Loucy (cell line): Measurements from ENCODE around the gene SDR39U1.
"Not testable (repeated sequence)": the region's sequence is repeated elsewhere in the genome, so short reads cannot be mapped to it uniquely, and the experiment has no call there.

Experiments
- CTCF ChIP-seq: fragments of 200-600 bp; sonication (generic); conservative IDR thresholded peaks from 2 replicates; pipeline ENCODE4 v1.5.1; 2014; ENCODE audit warnings: mild to moderate bottlenecking, antibody characterized with exemption, low read length
- EZH2phosphoT487 ChIP-seq: fragments of 200-600 bp; IDR thresholded peaks from 2 replicates; pipeline ENCODE4 v1.6.1; 2018; ENCODE audit warnings: antibody characterized with exemption, mild to moderate bottlenecking, moderate library complexity, borderline replicate concordance

- TF ChIP-seq CTCF, EZH2phosphoT487: not testable (repeated sequence)
Observed at GRCh38 chr14:24470450-24470849, 27.9 kb upstream of the SDR39U1 start.
